Psoas muscle (tissue), 8 donors: ENCODE data around the gene ING4. TPM values are rescaled to one million over a fixed set of nuclear protein-coding genes. Genes with fewer than 3 reads are reported as not detected.

ENCODE experiments used
- ATAC-seq, 4 donors: fragments of 200-7000 bp; cut with Tn5 transposase; one replicate each; pipeline ENCODE4 v1.9.1; 2020; ENCODE audit warnings: moderate library complexity in 3 of 4, mild to moderate bottlenecking in 2 of 4
- DNase-seq, 2 donors: peaks; one replicate each; pipeline ENCODE4 v3.0.0-alpha.2; 2020
- H3K27ac ChIP-seq: fragments of 200-600 bp; one replicate; pipeline ENCODE4 v1.8.0; 2022
- H3K27me3 ChIP-seq, 3 donors: fragments of 200-600 bp in 1 of 3; one replicate each; pipeline versions ENCODE4 v1.6.1 to v1.8.0; 2013 to 2022; ENCODE audit warnings: low read length in 2 of 3, mild to moderate bottlenecking in 2 of 3, moderate library complexity in 1 of 3; ENCODE audit not compliant: insufficient read depth in 3 of 3
- H3K36me3 ChIP-seq, 2 donors: fragments of 200-600 bp in 1 of 2; one replicate each; pipeline versions ENCODE4 v1.6.1 to v1.8.0; 2013 to 2022; ENCODE audit warnings: low read depth in 1 of 2, mild to moderate bottlenecking in 1 of 2, moderate library complexity in 1 of 2; ENCODE audit not compliant: insufficient read depth in 1 of 2
- H3K4me1 ChIP-seq: fragments of 200-600 bp; one replicate; pipeline ENCODE4 v1.8.0; 2022
- H3K4me3 ChIP-seq: fragments of 200-600 bp; one replicate; pipeline ENCODE4 v1.8.0; 2022; ENCODE audit warnings: mild to moderate bottlenecking
- H3K9me3 ChIP-seq: fragments of 200-600 bp; one replicate; pipeline ENCODE4 v1.8.0; 2022
- WGBS, 3 donors: extraction: QIAGEN DNeasy Blood & Tissue Kit; methylation state at CpG; one replicate each; pipeline versions ENCODE4 v1.1.6 to v1.1.7; 2013; 5-methylcytosine and 5-hydroxymethylcytosine counted together
- intact Hi-C, 2 donors: fragments of 100-400 bp; cut with DNase I; formaldehyde crosslinking; loops; one replicate each; pipeline versions ENCODE4 v1.11.0 to v1.14.2; 2022
- polyA plus RNA-seq, 3 donors: library from polyadenylated mRNA; stranded (reverse); fragments of 200-250 nt; gene quantifications; one replicate each; pipeline ENCODE4 v1.2.3, GENCODE V29; 2013
- total RNA-seq, 4 donors: library from RNA; stranded (reverse); fragmentation: NEBNext Ultra II Directional in 2 of 4; extraction: Animal tissue kit (Norgen Biotek cat#: 25700) in 2 of 4; gene quantifications; one replicate each; pipeline versions ENCODE4 v1.2.1 to v1.2.4, GENCODE V29; 2021 to 2023
- TF ChIP-seq, protein P1 (sequence below): fragments of 200-600 bp; IDR thresholded peaks from one replicate; pipeline ENCODE4 v1.8.0; 2022; ENCODE audit warnings: antibody characterized with exemption
- donor health status: healthy with polysubstance abuse.
- donor health status: DM: no; HTN: no; CAD: no; lungs with moderate emphysema.
- donor health status: Bipolar disorder and iron deficiency.
- donor health status: healthy.
- donor health status: DM: yes; HTN: yes; CAD: no.
- donor health status: DM: no; HTN: no; CAD: no.
- donor health status: DM: no; HTN: no; CAD: no.
- donor health status: DM: yes; HTN: yes; CAD: no.

ING4 gene
- total and polyA plus RNA-seq, 7 donors = 12.7 to 35.6 (median 20.7) TPM

DNA sequence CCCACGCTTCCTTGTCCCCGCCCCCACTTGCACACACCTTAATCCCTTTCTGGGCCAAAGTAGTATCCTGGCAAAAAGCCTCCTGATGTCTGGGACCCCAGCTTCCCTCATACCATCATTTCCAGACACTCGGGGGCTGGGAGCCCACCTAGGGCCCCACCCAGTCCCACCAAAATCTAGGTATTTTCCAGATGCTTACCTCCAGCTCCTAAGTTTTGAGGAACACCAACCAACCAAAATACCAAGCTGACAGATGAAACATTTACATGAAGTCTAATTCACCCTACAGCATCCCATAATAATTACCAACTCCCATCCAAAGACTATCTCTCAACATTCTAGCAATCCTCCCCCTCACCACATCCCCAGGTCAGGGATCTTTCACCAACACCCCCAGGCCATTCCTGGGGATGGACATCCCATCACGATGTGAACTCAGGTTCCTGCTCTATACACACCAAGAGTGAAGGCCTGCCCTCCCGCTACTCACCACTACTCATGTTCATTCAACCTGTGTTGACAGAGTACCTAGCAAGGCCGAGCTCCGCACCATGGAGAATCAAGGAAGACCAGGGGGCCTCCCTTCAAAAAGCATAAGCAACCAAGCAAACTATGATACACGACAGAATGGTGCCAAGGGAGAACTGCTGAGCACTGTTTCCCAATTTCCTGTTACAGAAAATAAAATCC is 54.2 kb downstream of the ING4 start:
- no peaks in the 10 kb centered on the region for H3K27me3 ChIP-seq
- H3K36me3 ChIP-seq = peaks cover 0 to 7% of the 10 kb centered on the region in 2 donors
- H3K4me1 ChIP-seq = peaks cover 35% of the 10 kb centered on the region
- H3K4me3 ChIP-seq = no peak overlapping the region
- peak overlapping the region; percentile 69 for H3K27ac ChIP-seq
- TF ChIP-seq, protein P1, sequence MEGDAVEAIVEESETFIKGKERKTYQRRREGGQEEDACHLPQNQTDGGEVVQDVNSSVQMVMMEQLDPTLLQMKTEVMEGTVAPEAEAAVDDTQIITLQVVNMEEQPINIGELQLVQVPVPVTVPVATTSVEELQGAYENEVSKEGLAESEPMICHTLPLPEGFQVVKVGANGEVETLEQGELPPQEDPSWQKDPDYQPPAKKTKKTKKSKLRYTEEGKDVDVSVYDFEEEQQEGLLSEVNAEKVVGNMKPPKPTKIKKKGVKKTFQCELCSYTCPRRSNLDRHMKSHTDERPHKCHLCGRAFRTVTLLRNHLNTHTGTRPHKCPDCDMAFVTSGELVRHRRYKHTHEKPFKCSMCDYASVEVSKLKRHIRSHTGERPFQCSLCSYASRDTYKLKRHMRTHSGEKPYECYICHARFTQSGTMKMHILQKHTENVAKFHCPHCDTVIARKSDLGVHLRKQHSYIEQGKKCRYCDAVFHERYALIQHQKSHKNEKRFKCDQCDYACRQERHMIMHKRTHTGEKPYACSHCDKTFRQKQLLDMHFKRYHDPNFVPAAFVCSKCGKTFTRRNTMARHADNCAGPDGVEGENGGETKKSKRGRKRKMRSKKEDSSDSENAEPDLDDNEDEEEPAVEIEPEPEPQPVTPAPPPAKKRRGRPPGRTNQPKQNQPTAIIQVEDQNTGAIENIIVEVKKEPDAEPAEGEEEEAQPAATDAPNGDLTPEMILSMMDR = no peak
- DNase-seq = peak; percentile 41 to 63
- 47 to 56% (median 49%) methylated on average over 8 of the region's 8 CpGs for WGBS, 3 donors
- ATAC-seq = no peak
- H3K9me3 ChIP-seq = no peaks in the 10 kb centered on the region
- intact Hi-C loops = loop anchor here in 1 of 2 donors (5.0 kb wide), 1 partner anchor 41 kb away; the partner anchor contains the start of gene NOP2

DNA sequence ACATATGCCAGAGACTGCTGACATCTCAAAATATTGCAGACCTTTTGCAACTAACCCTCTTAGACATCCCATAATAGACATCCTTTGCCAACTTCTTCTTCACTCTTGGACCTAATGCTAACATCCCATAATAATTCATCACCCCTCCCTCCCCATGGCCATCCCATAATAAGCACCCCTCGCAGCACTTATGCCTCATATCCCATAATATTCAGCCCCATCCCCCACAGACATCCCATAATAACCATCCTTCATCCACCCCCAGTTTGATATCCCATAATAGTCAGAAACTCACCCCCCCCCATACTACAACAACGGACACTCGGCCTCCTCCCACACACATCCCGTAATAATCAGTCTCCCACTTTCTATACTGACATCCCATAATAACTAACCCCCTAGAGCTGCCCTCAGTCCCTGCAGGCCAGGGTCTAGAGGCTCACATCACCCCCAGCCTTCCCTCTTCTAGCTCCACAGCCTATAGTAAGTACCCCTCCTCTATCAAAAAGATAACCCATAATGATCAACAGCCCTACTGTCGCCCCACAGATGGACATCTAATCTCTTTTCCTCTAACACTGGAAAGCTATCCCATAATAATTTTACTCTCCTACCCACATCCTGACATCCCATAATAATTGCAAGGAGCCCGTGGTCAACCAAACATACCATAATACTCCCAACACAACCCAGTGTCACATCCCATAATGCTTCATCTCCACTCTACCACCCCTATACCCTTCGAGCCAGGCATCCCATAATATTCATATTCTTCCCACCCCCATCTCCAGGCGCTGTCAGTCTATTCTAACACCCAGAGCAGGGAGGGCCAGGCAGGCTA is 54.9 kb downstream of the ING4 start:
- H3K27me3 ChIP-seq = no peaks in the 10 kb centered on the region
- TF ChIP-seq, protein P1 = no peak
- H3K36me3 ChIP-seq = peaks cover 0 to 13% of the 10 kb centered on the region in 2 donors
- 4 to 8% (median 5%) methylated on average over 8 of the region's 8 CpGs for WGBS, 3 donors
- intact Hi-C loops = loop anchor here in 1 of 2 donors (5.0 kb wide), 1 partner anchor 41 kb away; the partner anchor contains the start of gene NOP2
- DNase-seq (peak in 1 of 2 donors; percentile 52), ATAC-seq (peak in 3 of 4 donors; percentile 6 to 27 (median 23))
- H3K4me3 ChIP-seq = no peak overlapping the region
- H3K4me1 ChIP-seq = peaks cover 36% of the 10 kb centered on the region
- H3K27ac ChIP-seq = peak overlapping the region; percentile 69
- H3K9me3 ChIP-seq = no peaks in the 10 kb centered on the region

DNA sequence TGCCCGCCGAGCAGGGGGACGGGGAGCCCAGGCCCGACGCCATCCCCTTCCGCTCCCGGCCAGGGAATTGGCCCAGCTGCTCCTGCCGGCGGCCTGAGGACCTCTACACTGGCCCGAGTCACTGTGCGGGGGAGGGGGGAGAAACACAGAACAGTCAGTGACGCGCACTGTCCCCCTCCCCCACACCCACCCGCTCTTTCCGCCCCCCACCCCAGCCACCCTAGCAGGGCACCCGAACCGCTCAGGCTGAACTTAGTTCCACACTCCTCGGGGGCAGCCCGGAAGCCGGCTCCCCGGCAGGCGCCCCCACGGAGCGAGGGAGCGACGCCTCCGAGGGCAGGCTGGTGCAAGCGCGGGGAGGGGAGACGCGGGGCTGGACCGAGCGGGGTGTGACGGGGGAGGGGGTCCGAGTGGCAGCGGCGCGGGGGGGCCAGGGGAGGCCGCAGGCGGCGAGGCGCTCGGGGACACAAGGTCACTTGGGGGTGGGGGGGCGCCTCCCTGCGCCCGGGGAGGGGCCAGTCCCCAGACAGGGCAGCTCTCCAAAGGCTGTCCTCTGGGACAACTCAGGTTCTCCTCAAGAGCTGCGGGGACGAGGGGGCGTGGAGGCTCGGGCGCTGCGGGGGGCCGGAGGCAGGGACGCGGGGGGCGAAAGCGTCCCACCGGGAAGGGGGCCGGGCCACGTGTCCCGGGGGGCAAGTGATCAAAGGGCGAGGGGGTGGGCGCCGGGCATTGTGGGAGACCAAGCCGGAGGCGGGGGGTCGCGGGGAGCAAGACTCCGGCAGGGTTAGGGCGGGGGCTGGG is 56.4 kb downstream of the ING4 start:
- intact Hi-C loops = loop anchor here in 1 of 2 donors (5.0 kb wide), 1 partner anchor 39 kb away; the partner anchor contains the start of gene NOP2
- no peaks in the 10 kb centered on the region for H3K27me3 ChIP-seq
- H3K27ac ChIP-seq = peak overlapping the region; percentile 94
- TF ChIP-seq, protein P1 = no peak
- H3K9me3 ChIP-seq = no peaks in the 10 kb centered on the region
- peak; percentile 82 to 88 for DNase-seq
- 0 to 1% (median 0%) methylated on average over 22 to 69 of the region's 70 CpGs for WGBS, 3 donors
- H3K4me1 ChIP-seq = peaks cover 37% of the 10 kb centered on the region
- H3K36me3 ChIP-seq = peaks cover 0 to 26% of the 10 kb centered on the region in 2 donors
- peak overlapping the region; percentile 93 for H3K4me3 ChIP-seq
- peak; percentile 66 to 71 (median 70) for ATAC-seq
